ENCODE measurements around the gene TBX15.

TBX15 gene

GRCh38 chr1:118992868-118993699 lies 4.9 kb upstream of the TBX15 start:
- DNase-seq (ENCODE audit: insufficient read length, low spot score) (no peak), FAIRE-seq (no peak)
- TF ChIP-seq SPI1 (IDR thresholded peaks at IDR 0.05; ENCODE audit: low read depth, low read length), result no peak
- no peak for TF ChIP-seq POLR2AphosphoS5 (IDR thresholded peaks at IDR 0.05; ENCODE audit: low read depth, low read length)
- TF ChIP-seq TAF1 (IDR thresholded peaks at IDR 0.05; ENCODE audit: low read depth, low read length), result no peak
- no peak for TF ChIP-seq PAX5 (IDR thresholded peaks at IDR 0.05; ENCODE audit: insufficient read depth, low read length, severe bottlenecking)
- TF ChIP-seq POLR2A (IDR thresholded peaks at IDR 0.05; ENCODE audit: low read depth, low read length), result no peak
- no peak for TF ChIP-seq POU2F2 (IDR thresholded peaks at IDR 0.05; ENCODE audit: low read depth, low read length)

- TF ChIP-seq SPI1 (IDR thresholded peaks at IDR 0.05; ENCODE audit: low read depth, low read length) (no peak), POLR2AphosphoS5 (IDR thresholded peaks at IDR 0.05; ENCODE audit: low read depth, low read length) (no peak), PAX5 (IDR thresholded peaks at IDR 0.05; ENCODE audit: insufficient read depth, low read length, severe bottlenecking) (no peak), POU2F2 (IDR thresholded peaks at IDR 0.05; ENCODE audit: low read depth, low read length) (no peak), TAF1 (IDR thresholded peaks at IDR 0.05; ENCODE audit: low read depth, low read length) (no peak), POLR2A (IDR thresholded peaks at IDR 0.05; ENCODE audit: low read depth, low read length) (no peak)
- no peak for FAIRE-seq
- no peak for DNase-seq (ENCODE audit: insufficient read length, low spot score)
Observed at GRCh38 chr1:118992237-118992825, 4.2 kb upstream of the TBX15 start.

GRCh38 chr1:118991448-118991847 lies 3.3 kb upstream of the TBX15 start:
- DNase-seq (ENCODE audit: insufficient read length, low spot score) (no peak), FAIRE-seq (no peak)
- TF ChIP-seq SPI1 (IDR thresholded peaks at IDR 0.05; ENCODE audit: low read depth, low read length), result no peak
- no peak for TF ChIP-seq PAX5 (IDR thresholded peaks at IDR 0.05; ENCODE audit: insufficient read depth, low read length, severe bottlenecking)
- TF ChIP-seq POU2F2 (IDR thresholded peaks at IDR 0.05; ENCODE audit: low read depth, low read length), result no peak
- no peak for TF ChIP-seq POLR2A (IDR thresholded peaks at IDR 0.05; ENCODE audit: low read depth, low read length)
- TF ChIP-seq POLR2AphosphoS5 (IDR thresholded peaks at IDR 0.05; ENCODE audit: low read depth, low read length), result no peak
- no peak for TF ChIP-seq TAF1 (IDR thresholded peaks at IDR 0.05; ENCODE audit: low read depth, low read length)

GRCh38 chr1:118990513-118991152 lies 2.5 kb upstream of the TBX15 start:
- no peak for TF ChIP-seq TAF1 (IDR thresholded peaks at IDR 0.05; ENCODE audit: low read depth, low read length)
- TF ChIP-seq POU2F2 (IDR thresholded peaks at IDR 0.05; ENCODE audit: low read depth, low read length), result no peak
- TF ChIP-seq POLR2AphosphoS5 (IDR thresholded peaks at IDR 0.05; ENCODE audit: low read depth, low read length), result no peak
- TF ChIP-seq PAX5 (IDR thresholded peaks at IDR 0.05; ENCODE audit: insufficient read depth, low read length, severe bottlenecking), result no peak
- no peak for TF ChIP-seq SPI1 (IDR thresholded peaks at IDR 0.05; ENCODE audit: low read depth, low read length)
- TF ChIP-seq POLR2A (IDR thresholded peaks at IDR 0.05; ENCODE audit: low read depth, low read length), result no peak
- FAIRE-seq (no peak), DNase-seq (ENCODE audit: insufficient read length, low spot score) (no peak)

- no peak for DNase-seq (ENCODE audit: insufficient read length, low spot score)
- TF ChIP-seq POLR2AphosphoS5 (IDR thresholded peaks at IDR 0.05; ENCODE audit: low read depth, low read length), result no peak
- TF ChIP-seq TAF1 (IDR thresholded peaks at IDR 0.05; ENCODE audit: low read depth, low read length), result no peak
- no peak for TF ChIP-seq POU2F2 (IDR thresholded peaks at IDR 0.05; ENCODE audit: low read depth, low read length)
- no peak for TF ChIP-seq POLR2A (IDR thresholded peaks at IDR 0.05; ENCODE audit: low read depth, low read length)
- no peak for TF ChIP-seq SPI1 (IDR thresholded peaks at IDR 0.05; ENCODE audit: low read depth, low read length)
- TF ChIP-seq PAX5 (IDR thresholded peaks at IDR 0.05; ENCODE audit: insufficient read depth, low read length, severe bottlenecking), result no peak
- no peak for FAIRE-seq
Observed at GRCh38 chr1:118989878-118990378, 1.8 kb upstream of the TBX15 start.

- no peak for DNase-seq (ENCODE audit: insufficient read length, low spot score)
- FAIRE-seq, result no peak
- TF ChIP-seq TAF1 (IDR thresholded peaks at IDR 0.05; ENCODE audit: low read depth, low read length) (no peak), SPI1 (IDR thresholded peaks at IDR 0.05; ENCODE audit: low read depth, low read length) (no peak)
Observed at GRCh38 chr1:118989006-118989815, 1.1 kb upstream of the TBX15 start.

GRCh38 chr1:118987468-118988185 lies 516 bp downstream of the TBX15 start:
- DNase-seq (ENCODE audit: insufficient read length, low spot score), result no peak
- FAIRE-seq, result no peak
- no peak for TF ChIP-seq POLR2A (IDR thresholded peaks at IDR 0.05; ENCODE audit: low read depth, low read length)
- no peak for TF ChIP-seq PAX5 (IDR thresholded peaks at IDR 0.05; ENCODE audit: insufficient read depth, low read length, severe bottlenecking)
- TF ChIP-seq SPI1 (IDR thresholded peaks at IDR 0.05; ENCODE audit: low read depth, low read length), result no peak

- TF ChIP-seq POLR2AphosphoS5 (IDR thresholded peaks at IDR 0.05; ENCODE audit: low read depth, low read length) (no peak), SPI1 (IDR thresholded peaks at IDR 0.05; ENCODE audit: low read depth, low read length) (no peak), POLR2A (IDR thresholded peaks at IDR 0.05; ENCODE audit: low read depth, low read length) (no peak), POU2F2 (IDR thresholded peaks at IDR 0.05; ENCODE audit: low read depth, low read length) (no peak), TAF1 (IDR thresholded peaks at IDR 0.05; ENCODE audit: low read depth, low read length) (no peak), PAX5 (IDR thresholded peaks at IDR 0.05; ENCODE audit: insufficient read depth, low read length, severe bottlenecking) (no peak)
- FAIRE-seq, result no peak
- no peak for DNase-seq (ENCODE audit: insufficient read length, low spot score)
Observed at GRCh38 chr1:118986555-118987467, 1.3 kb downstream of the TBX15 start.

Data from GM12891 (cell line).